BE2C (cell line): ENCODE measurements around the gene PIP5KL1.

Experiments used
- DNase-seq: peaks from one replicate; pipeline ENCODE4 v3.0.0-alpha.2; 2020
- H3K27me3 ChIP-seq: fragments of 250-450 bp; sonication (Bioruptor Pico); 2 replicates; pipeline ENCODE4 v1.5.1; 2020; ENCODE audit warnings: mild to moderate bottlenecking
- H3K36me3 ChIP-seq: fragments of 250-450 bp; sonication (Bioruptor Pico); 2 replicates; pipeline ENCODE4 v1.5.1; 2020; ENCODE audit warnings: mild to moderate bottlenecking
- H3K4me1 ChIP-seq: fragments of 250-450 bp; sonication (Bioruptor Pico); 2 replicates; pipeline ENCODE4 v1.5.1; 2020
- H3K4me3 ChIP-seq: 2 replicates; pipeline ENCODE4 v1.5.1; 2011; ENCODE audit warnings: low read depth, low read length
- H3K9me3 ChIP-seq: fragments of 250-450 bp; sonication (Bioruptor Pico); 2 replicates; pipeline ENCODE4 v1.5.1; 2020
- TF ChIP-seq, protein P1 (sequence below): IDR thresholded peaks from 2 replicates; pipeline ENCODE4 v1.5.1; 2012; ENCODE audit warnings: mild to moderate bottlenecking, low read depth, low read length

PIP5KL1 gene

DNA sequence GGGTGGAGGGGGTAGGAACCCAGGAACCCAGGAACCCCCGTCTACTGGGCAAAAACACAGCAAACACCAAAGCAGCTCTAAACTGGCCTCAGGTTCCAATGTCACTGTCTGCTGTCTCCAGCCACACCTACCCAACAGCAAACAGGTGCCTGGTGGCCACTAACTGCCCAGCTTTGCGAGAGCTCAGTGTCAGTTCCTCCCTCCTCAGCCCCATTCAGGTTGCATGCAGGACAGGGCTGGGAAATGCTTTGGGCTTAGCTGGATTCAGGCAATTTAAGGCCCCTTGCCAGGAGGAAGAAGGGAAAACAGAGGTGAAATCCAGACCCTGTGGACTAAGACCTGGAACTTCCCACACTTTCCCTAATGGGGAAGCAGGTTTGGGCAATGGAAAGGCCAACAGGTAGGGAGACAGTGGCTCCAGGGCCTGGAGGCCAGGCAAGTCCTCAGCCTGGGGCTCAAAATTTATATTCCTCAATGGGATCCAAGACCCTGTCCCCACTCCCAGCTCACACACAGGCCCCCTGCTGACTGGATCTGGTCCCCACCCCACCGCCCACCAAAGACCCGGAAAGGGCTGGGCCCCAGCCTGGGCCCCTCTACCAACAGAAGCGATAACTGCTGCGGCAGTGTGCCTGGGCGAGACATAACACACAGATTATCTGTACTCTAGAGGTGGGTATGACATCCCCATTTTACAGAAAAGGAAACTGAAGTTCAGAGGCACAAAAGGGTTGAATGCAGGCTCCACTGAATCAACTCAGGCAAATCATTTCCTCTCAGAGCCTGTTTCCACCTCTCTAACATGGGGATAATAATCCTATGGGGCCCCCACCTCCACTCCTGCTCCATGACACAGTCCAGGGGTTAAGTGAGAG, 46.7 kb upstream of the PIP5KL1 start:
- Histone ChIP-seq H3K9me3 (no peaks in the 10 kb centered on the region), H3K4me1 (peaks cover 45% of the 10 kb centered on the region), H3K4me3 (peak overlapping the region; percentile 94; the same call in 1 of the 2 replicates), H3K36me3 (no peaks in the 10 kb centered on the region), H3K27me3 (no peaks in the 10 kb centered on the region)
- TF ChIP-seq, protein P1, sequence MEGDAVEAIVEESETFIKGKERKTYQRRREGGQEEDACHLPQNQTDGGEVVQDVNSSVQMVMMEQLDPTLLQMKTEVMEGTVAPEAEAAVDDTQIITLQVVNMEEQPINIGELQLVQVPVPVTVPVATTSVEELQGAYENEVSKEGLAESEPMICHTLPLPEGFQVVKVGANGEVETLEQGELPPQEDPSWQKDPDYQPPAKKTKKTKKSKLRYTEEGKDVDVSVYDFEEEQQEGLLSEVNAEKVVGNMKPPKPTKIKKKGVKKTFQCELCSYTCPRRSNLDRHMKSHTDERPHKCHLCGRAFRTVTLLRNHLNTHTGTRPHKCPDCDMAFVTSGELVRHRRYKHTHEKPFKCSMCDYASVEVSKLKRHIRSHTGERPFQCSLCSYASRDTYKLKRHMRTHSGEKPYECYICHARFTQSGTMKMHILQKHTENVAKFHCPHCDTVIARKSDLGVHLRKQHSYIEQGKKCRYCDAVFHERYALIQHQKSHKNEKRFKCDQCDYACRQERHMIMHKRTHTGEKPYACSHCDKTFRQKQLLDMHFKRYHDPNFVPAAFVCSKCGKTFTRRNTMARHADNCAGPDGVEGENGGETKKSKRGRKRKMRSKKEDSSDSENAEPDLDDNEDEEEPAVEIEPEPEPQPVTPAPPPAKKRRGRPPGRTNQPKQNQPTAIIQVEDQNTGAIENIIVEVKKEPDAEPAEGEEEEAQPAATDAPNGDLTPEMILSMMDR = 0 out of 2 replicates have a peak, but pooled peaks have one; percentile 8
- no peak for DNase-seq

DNA sequence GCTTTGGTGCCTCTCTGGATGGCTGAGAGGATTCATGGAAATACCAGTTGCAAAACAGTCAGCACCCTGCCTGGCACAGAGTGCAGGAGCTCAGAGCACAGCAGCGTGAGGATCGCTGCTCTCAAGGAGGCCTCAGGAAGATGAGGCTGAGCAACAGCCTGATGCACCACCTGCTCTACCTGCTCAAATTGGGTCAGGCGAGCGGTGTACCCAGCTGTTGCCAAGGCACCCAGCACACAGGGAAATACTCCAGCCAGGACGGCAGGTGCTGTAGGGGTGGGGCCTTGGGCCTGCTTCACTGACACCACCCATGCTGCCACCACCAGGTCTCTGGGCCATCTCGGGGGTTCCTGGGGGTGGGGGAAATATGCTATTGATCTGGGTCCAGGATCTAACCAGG, 45.9 kb upstream of the PIP5KL1 start:
- H3K4me3 ChIP-seq = no peak overlapping the region
- no peak for DNase-seq
- H3K27me3 ChIP-seq = no peaks in the 10 kb centered on the region
- TF ChIP-seq, protein P1 = no peak
- H3K36me3 ChIP-seq = no peaks in the 10 kb centered on the region
- no peaks in the 10 kb centered on the region for H3K9me3 ChIP-seq
- peaks cover 49% of the 10 kb centered on the region for H3K4me1 ChIP-seq

DNA sequence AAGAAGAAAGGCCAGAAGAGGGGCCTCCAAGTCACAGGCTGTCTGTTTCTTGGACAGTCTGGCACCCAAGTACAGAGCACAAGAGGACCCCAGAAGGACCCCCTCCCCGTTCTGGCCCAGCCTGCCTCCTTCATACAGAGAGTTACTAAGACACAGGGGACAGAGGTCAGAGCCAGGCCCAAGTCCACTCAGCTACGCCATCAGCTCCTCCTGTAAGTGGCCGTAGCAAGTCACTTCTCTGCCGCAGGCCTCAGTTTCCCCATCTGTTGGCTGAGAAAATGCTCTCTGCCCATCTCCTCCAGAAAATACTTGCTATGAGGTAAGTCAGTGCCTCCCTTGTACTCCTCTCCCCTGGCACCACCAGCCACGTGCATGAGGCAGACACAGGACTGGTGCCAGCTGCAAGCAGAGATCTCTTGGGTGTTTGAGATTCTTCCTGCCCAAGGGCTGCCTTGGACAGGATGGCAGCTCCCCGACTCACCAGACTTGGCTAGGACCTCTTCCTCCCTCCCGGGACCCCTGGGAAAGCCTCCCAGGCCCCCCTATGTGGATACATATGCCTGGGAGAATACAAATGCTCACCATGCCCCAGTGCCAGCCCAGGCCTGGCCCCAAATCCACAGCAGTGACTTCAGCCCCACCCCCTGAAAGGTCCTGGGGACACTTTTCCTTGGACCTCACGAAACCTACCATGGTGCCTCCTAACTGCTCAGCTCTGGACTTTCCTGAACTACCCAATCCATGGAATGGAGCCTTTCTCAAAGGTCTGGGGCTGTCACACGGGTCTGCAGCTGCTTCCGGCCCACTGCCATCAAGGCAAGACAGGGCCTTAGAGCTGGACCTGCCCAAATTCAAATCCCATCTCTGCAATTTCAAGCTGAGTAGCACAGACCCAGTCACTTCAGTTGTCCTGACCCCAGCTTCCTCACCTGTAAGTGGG, 45.1 kb upstream of the PIP5KL1 start:
- no peak overlapping the region for H3K4me3 ChIP-seq
- H3K9me3 ChIP-seq = no peaks in the 10 kb centered on the region
- no peaks in the 10 kb centered on the region for H3K36me3 ChIP-seq
- no peak for DNase-seq
- H3K4me1 ChIP-seq = peaks cover 53% of the 10 kb centered on the region
- no peaks in the 10 kb centered on the region for H3K27me3 ChIP-seq
- TF ChIP-seq, protein P1 = no peak

DNA sequence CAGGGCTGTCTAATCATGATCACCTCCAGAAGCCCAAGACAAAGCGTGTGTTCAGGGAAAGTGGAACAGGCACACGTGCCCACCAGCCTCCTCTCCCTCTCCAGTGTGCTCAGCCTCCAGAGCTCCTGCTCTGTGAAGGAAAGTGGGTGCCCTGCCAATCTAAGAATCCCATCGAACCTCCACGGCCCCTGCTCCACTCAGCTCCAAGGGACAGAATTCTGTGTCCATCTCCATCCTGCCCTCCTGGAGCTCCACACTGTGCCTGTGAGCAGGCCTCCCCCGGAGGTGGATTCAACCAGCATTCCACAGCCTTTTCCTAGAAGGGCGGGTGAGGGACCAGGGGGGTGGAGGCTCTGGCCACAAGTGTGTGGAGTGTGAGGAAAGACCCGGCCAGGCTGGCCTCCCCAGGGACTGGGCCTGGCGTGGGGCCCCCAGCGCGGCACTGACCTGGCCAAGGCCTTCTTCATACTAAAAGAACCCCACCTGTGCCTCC, 44.2 kb upstream of the PIP5KL1 start:
- H3K4me1 ChIP-seq = peaks cover 53% of the 10 kb centered on the region
- no peaks in the 10 kb centered on the region for H3K9me3 ChIP-seq
- no peak overlapping the region for H3K4me3 ChIP-seq
- TF ChIP-seq, protein P1 = no peak
- no peaks in the 10 kb centered on the region for H3K27me3 ChIP-seq
- DNase-seq = peak; percentile 12
- H3K36me3 ChIP-seq = no peaks in the 10 kb centered on the region

DNA sequence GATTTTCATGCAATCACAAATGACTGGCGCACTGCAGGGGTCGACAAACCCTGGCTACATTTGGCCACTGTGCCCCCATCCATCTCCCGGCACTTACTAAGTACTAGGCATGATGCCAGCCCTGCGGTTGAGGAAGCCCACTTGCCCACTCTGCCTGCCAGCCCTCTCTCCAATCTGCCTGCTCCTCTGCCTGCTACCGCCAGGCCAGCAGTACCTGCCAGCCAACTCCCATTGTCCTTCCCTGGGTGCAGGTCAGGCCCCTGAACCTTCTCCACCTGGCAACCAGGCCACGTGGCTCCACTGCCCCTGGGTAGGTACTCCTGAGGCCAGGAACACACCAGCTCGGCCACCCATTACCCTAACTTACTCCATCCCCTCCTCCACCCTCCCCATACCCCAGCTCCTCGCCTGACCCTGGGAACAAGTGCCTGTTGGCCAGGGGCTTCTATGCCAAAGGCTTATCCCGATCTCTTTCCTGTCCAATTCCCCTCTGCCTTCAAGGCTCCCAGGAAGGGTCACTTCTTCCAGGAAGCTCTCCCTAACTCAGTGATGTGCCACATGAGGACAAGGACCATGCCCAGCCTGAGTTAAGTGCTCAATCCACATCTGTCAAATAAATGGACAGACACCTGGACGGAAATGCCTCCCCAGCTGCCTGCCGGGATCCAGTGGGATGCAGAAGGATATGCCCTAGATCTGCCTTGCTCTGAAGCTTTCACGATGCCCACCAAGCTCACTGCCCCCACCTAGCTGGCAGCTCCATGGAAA, 43.6 kb upstream of the PIP5KL1 start:
- Histone ChIP-seq H3K4me1 (peaks cover 56% of the 10 kb centered on the region), H3K4me3 (no peak overlapping the region), H3K36me3 (no peaks in the 10 kb centered on the region), H3K9me3 (no peaks in the 10 kb centered on the region), H3K27me3 (no peaks in the 10 kb centered on the region)
- peak; percentile 19 for DNase-seq
- TF ChIP-seq, protein P1 = no peak
